ENCODE data around the gene C11orf68. TPM values are rescaled to one million over a fixed set of nuclear protein-coding genes. Genes with fewer than 3 reads are reported as not detected.

C11orf68 gene
- total and polyA plus RNA-seq, 9 of the 15 experiments (the other 6 are each of a cell fraction or from before 2014, with no cell fraction given): 3.6 to 35.9 (median 12.8) TPM

DNA sequence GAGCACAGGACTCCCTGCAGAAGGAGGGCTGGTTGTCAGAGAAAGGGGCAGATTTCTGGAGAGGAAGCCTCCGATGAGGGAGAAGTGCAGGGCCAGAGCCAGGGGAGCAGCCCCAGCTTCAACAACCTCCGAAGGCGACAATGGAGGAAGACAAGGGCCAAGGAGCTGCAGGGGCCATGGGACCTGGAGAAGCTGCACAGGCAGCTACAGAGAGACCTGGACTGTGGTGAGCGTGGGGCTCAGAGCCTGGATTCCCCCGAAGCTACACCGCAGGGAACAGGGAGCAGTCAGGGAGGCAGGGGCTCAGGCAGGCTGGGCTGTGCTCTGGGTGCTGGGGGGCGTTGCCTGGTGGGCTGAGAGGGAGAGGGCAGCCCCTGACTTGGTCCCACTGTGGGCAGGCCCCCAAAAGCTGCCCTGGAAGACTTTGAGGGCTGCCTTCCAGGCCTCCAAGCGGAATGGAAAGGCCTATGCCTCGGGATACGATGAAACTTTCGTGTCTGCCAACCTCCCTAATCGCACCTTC lies 28.8 kb upstream of the C11orf68 start (continued):
- no peak for TF ChIP-seq AFF4 (CRISPR knock-in tag; IDR thresholded peaks at IDR 0.05)
- no peak for TF ChIP-seq ZSCAN32 (CRISPR knock-in tag; IDR thresholded peaks at IDR 0.05)
- TF ChIP-seq, protein P1, sequence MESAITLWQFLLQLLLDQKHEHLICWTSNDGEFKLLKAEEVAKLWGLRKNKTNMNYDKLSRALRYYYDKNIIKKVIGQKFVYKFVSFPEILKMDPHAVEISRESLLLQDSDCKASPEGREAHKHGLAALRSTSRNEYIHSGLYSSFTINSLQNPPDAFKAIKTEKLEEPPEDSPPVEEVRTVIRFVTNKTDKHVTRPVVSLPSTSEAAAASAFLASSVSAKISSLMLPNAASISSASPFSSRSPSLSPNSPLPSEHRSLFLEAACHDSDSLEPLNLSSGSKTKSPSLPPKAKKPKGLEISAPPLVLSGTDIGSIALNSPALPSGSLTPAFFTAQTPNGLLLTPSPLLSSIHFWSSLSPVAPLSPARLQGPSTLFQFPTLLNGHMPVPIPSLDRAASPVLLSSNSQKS (CRISPR knock-in tag; IDR thresholded peaks at IDR 0.05): no peak
- TF ChIP-seq, protein P2, sequence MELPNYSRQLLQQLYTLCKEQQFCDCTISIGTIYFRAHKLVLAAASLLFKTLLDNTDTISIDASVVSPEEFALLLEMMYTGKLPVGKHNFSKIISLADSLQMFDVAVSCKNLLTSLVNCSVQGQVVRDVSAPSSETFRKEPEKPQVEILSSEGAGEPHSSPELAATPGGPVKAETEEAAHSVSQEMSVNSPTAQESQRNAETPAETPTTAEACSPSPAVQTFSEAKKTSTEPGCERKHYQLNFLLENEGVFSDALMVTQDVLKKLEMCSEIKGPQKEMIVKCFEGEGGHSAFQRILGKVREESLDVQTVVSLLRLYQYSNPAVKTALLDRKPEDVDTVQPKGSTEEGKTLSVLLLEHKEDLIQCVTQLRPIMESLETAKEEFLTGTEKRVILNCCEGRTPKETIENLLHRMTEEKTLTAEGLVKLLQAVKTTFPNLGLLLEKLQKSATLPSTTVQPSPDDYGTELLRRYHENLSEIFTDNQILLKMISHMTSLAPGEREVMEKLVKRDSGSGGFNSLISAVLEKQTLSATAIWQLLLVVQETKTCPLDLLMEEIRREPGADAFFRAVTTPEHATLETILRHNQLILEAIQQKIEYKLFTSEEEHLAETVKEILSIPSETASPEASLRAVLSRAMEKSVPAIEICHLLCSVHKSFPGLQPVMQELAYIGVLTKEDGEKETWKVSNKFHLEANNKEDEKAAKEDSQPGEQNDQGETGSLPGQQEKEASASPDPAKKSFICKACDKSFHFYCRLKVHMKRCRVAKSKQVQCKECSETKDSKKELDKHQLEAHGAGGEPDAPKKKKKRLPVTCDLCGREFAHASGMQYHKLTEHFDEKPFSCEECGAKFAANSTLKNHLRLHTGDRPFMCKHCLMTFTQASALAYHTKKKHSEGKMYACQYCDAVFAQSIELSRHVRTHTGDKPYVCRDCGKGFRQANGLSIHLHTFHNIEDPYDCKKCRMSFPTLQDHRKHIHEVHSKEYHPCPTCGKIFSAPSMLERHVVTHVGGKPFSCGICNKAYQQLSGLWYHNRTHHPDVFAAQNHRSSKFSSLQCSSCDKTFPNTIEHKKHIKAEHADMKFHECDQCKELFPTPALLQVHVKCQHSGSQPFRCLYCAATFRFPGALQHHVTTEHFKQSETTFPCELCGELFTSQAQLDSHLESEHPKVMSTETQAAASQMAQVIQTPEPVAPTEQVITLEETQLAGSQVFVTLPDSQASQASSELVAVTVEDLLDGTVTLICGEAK (IDR thresholded peaks at IDR 0.05): no peak
- TF ChIP-seq, protein P2 (CRISPR knock-in tag; IDR thresholded peaks at IDR 0.05): no peak
- TF ChIP-seq, protein P3, sequence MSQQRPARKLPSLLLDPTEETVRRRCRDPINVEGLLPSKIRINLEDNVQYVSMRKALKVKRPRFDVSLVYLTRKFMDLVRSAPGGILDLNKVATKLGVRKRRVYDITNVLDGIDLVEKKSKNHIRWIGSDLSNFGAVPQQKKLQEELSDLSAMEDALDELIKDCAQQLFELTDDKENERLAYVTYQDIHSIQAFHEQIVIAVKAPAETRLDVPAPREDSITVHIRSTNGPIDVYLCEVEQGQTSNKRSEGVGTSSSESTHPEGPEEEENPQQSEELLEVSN (IDR thresholded peaks at IDR 0.05; ENCODE audit: borderline replicate concordance in 1 of 2, extremely low read depth in 1 of 2, insufficient read depth in 1 of 2, insufficient read length in 1 of 2, low read depth in 1 of 2, low read length in 1 of 2, poor library complexity in 1 of 2, severe bottlenecking in 1 of 2): no peak
- no peak for TF ChIP-seq RHOXF2B (CRISPR knock-in tag; conservative IDR thresholded peaks at IDR 0.05)
